ENCODE data around the gene ARMH2.
"Not testable (repeated sequence)": the region's sequence is repeated elsewhere in the genome, so short reads cannot be mapped to it uniquely, and the experiment has no call there.

Gene ARMH2

GRCh38 chr6:24752503-24752902 lies 46.2 kb downstream of the ARMH2 start:
- Histone ChIP-seq H3K27ac (ENCODE audit: insufficient read depth in 1 of 2, low read depth in 1 of 2, low read length in 2 of 2, poor library complexity in 1 of 2, severe bottlenecking in 2 of 2) (no peak overlapping the region), H3K27me3 (replicated peaks in 2 of 5; ENCODE audit: control insufficient read depth in 4 of 5, insufficient read depth in 5 of 5, low read length in 4 of 5) (no peaks in the 10 kb centered on the region), H3K4me3 (ENCODE audit: control insufficient read depth in 1 of 7, extremely low read depth in 1 of 7, insufficient read depth in 4 of 7, low read depth in 2 of 7, low read length in 6 of 7) (no peak overlapping the region), H3K4me1 (ENCODE audit: control extremely low read depth in 1 of 4, control insufficient read depth in 4 of 4, insufficient read depth in 4 of 4, low read length in 3 of 4) (peaks cover 0 to 6% (median 2%) of the 10 kb centered on the region in 4 experiments), H3K9me3 (ENCODE audit: control extremely low read depth in 1 of 5, control insufficient read depth in 4 of 5, insufficient read depth in 2 of 5, low read depth in 1 of 5, low read length in 4 of 5) (no peaks in the 10 kb centered on the region), H3K36me3 (ENCODE audit: control insufficient read depth in 4 of 4, insufficient read depth in 4 of 4, low read length in 3 of 4) (no peaks in the 10 kb centered on the region)
- ChIA-PET CTCF (no interaction called here), POLR2A (no interaction called here)
- WGBS (ENCODE audit: insufficient coverage) = 20% methylated on average over 2 of the region's 2 CpGs
- no peak for DNase-seq

- H3K9me3 ChIP-seq (ENCODE audit: control extremely low read depth in 1 of 5, control insufficient read depth in 4 of 5, insufficient read depth in 2 of 5, low read depth in 1 of 5, low read length in 4 of 5); DNase-seq; CTCF ChIA-PET; H3K36me3 ChIP-seq (ENCODE audit: control insufficient read depth in 4 of 4, insufficient read depth in 4 of 4, low read length in 3 of 4); H3K4me3 ChIP-seq (ENCODE audit: control insufficient read depth in 1 of 7, extremely low read depth in 1 of 7, insufficient read depth in 4 of 7, low read depth in 2 of 7, low read length in 6 of 7); H3K27me3 ChIP-seq (replicated peaks in 2 of 5; ENCODE audit: control insufficient read depth in 4 of 5, insufficient read depth in 5 of 5, low read length in 4 of 5); H3K27ac ChIP-seq (ENCODE audit: insufficient read depth in 1 of 2, low read depth in 1 of 2, low read length in 2 of 2, poor library complexity in 1 of 2, severe bottlenecking in 2 of 2); H3K4me1 ChIP-seq (ENCODE audit: control extremely low read depth in 1 of 4, control insufficient read depth in 4 of 4, insufficient read depth in 4 of 4, low read length in 3 of 4); POLR2A ChIA-PET: not testable (repeated sequence)
- 100% methylated on average over 2 of the region's 3 CpGs for WGBS (ENCODE audit: insufficient coverage)
Observed at GRCh38 chr6:24750878-24751277, 47.8 kb downstream of the ARMH2 start.

GRCh38 chr6:24749297-24749696 lies 49.4 kb downstream of the ARMH2 start:
- CTCF ChIA-PET = interaction anchor here (1.2 kb wide), 1 partner anchor 12 kb away, joined by 4 read pairs; no protein-coding TSS in a partner anchor
- H3K27ac ChIP-seq (ENCODE audit: insufficient read depth in 1 of 2, low read depth in 1 of 2, low read length in 2 of 2, poor library complexity in 1 of 2, severe bottlenecking in 2 of 2) = no peak overlapping the region
- whole genome bisulfite sequencing (ENCODE audit: insufficient coverage) = 40% methylated on average over 1 of the region's 3 CpGs

More at GRCh38 chr6:24749297-24749696, 49.4 kb downstream of the ARMH2 start:
- no peaks in the 10 kb centered on the region for H3K27me3 ChIP-seq (replicated peaks in 2 of 5; ENCODE audit: control insufficient read depth in 4 of 5, insufficient read depth in 5 of 5, low read length in 4 of 5)
- DNase-seq = peak in 1 of 3 donors; percentile 23
- H3K9me3 ChIP-seq (ENCODE audit: control extremely low read depth in 1 of 5, control insufficient read depth in 4 of 5, insufficient read depth in 2 of 5, low read depth in 1 of 5, low read length in 4 of 5) = no peaks in the 10 kb centered on the region
- no peak overlapping the region for H3K4me3 ChIP-seq (ENCODE audit: control insufficient read depth in 1 of 7, extremely low read depth in 1 of 7, insufficient read depth in 4 of 7, low read depth in 2 of 7, low read length in 6 of 7)
- H3K4me1 ChIP-seq (ENCODE audit: control extremely low read depth in 1 of 4, control insufficient read depth in 4 of 4, insufficient read depth in 4 of 4, low read length in 3 of 4) = peaks cover 0 to 6% (median 1%) of the 10 kb centered on the region in 4 experiments
- POLR2A ChIA-PET = no interaction called here
- H3K36me3 ChIP-seq (ENCODE audit: control insufficient read depth in 4 of 4, insufficient read depth in 4 of 4, low read length in 3 of 4) = no peaks in the 10 kb centered on the region
